C4-2B (cell line): ENCODE results near the gene RDH14.

ENCODE experiments used
- H3K27ac ChIP-seq: fragments of 450-650 bp; 2 replicates; pipeline ENCODE4 v1.5.1; 2017
- CTCF ChIP-seq: fragments of 450-650 bp; conservative IDR thresholded peaks from 2 replicates; pipeline ENCODE4 v1.5.1; 2017; ENCODE audit warnings: mild to moderate bottlenecking
- ZFX ChIP-seq: fragments of 450-650 bp; IDR thresholded peaks from 2 replicates; pipeline ENCODE4 v1.6.1; 2017

Gene RDH14

GRCh38 chr2:18525236-18525635 lies 35.2 kb downstream of the RDH14 start:
- TF ChIP-seq CTCF (no peak), ZFX (no peak)

GRCh38 chr2:18522484-18523146 lies 37.8 kb downstream of the RDH14 start:
- no peak overlapping the region for H3K27ac ChIP-seq
- TF ChIP-seq CTCF: no peak
- no peak for TF ChIP-seq ZFX

More at GRCh38 chr2:18525236-18525635, 35.2 kb downstream of the RDH14 start:
- H3K27ac ChIP-seq: no peak overlapping the region

- TF ChIP-seq ZFX: no peak
- TF ChIP-seq CTCF: peak; percentile 92
- no peak overlapping the region for H3K27ac ChIP-seq
Measured at GRCh38 chr2:18520451-18521425, 39.7 kb downstream of the RDH14 start.

GRCh38 chr2:18519914-18520450 lies 40.5 kb downstream of the RDH14 start:
- no peak for TF ChIP-seq CTCF
- TF ChIP-seq ZFX: no peak
- no peak overlapping the region for H3K27ac ChIP-seq

- no peak overlapping the region for H3K27ac ChIP-seq
- no peak for TF ChIP-seq ZFX
- no peak for TF ChIP-seq CTCF
Measured at GRCh38 chr2:18518116-18519111, 42.0 kb downstream of the RDH14 start.

GRCh38 chr2:18517386-18517785 lies 43.1 kb downstream of the RDH14 start:
- TF ChIP-seq CTCF (no peak), ZFX (no peak)
- H3K27ac ChIP-seq: no peak overlapping the region
